NCI-H1436 treated with DMSO at 0.1 percent for 48 hours (cell line): ENCODE measurements around the gene WDR81.
"Not testable (repeated sequence)": the region's sequence is repeated elsewhere in the genome, so short reads cannot be mapped to it uniquely, and the experiment has no call there.

ENCODE experiments used
- DNase-seq: peaks from one replicate; lab custom pipeline; 2025; lab: John Stamatoyannopoulos, UW

The WDR81 gene

GRCh38 chr17:1724351-1724868 lies at the start of gene WDR81:
TSS of gene WDR81 (plus strand) at chr17:1724704. CDS start at chr17:1724960, 256 bp downstream.
- no peak for DNase-seq

- no peak for DNase-seq
These were observed 48.1 kb upstream of the WDR81 start for GRCh38 chr17:1676401-1676800.

- DNase-seq = no peak
These were observed 41.0 kb upstream of the WDR81 start for GRCh38 chr17:1683459-1683858.

- DNase-seq = peak; percentile 78
These were observed 39.9 kb upstream of the WDR81 start, which contains the start of gene PRPF8 for GRCh38 chr17:1684378-1685189. TSS of gene PRPF8 (minus strand) at chr17:1684867. CDS start at chr17:1684571, 296 bp downstream.

- DNase-seq = no peak
These were observed 38.4 kb upstream of the WDR81 start for GRCh38 chr17:1686086-1686485.

GRCh38 chr17:1688405-1688804 lies 36.1 kb upstream of the WDR81 start:
- DNase-seq = not testable (repeated sequence)

- DNase-seq = no peak
These were observed 33.8 kb upstream of the WDR81 start for GRCh38 chr17:1690544-1691221.

GRCh38 chr17:1693339-1693738 lies 31.2 kb upstream of the WDR81 start:
- DNase-seq = no peak

GRCh38 chr17:1695365-1695764 lies 29.1 kb upstream of the WDR81 start:
- DNase-seq = no peak

- DNase-seq = no peak
These were observed 26.8 kb upstream of the WDR81 start for GRCh38 chr17:1697681-1698080.

- not testable (repeated sequence) for DNase-seq
These were observed 24.6 kb upstream of the WDR81 start for GRCh38 chr17:1699891-1700290.

- DNase-seq = no peak
These were observed 21.4 kb upstream of the WDR81 start for GRCh38 chr17:1703063-1703462.

- no peak for DNase-seq
These were observed 19.5 kb upstream of the WDR81 start for GRCh38 chr17:1705004-1705403.

- no peak for DNase-seq
These were observed 17.4 kb upstream of the WDR81 start for GRCh38 chr17:1707107-1707506.

- DNase-seq = not testable (repeated sequence)
These were observed 15.6 kb upstream of the WDR81 start for GRCh38 chr17:1708791-1709346.

GRCh38 chr17:1709403-1709951 lies 15.0 kb upstream of the WDR81 start:
- no peak for DNase-seq

- DNase-seq = no peak
These were observed 14.3 kb upstream of the WDR81 start, which contains the start of gene TLCD2 for GRCh38 chr17:1709971-1710806. TSS of gene TLCD2 (minus strand) at chr17:1710377. CDS start at chr17:1710242, 135 bp downstream.

- DNase-seq = no peak
These were observed 13.5 kb upstream of the WDR81 start for GRCh38 chr17:1710807-1711553.

- DNase-seq = no peak
These were observed 12.7 kb upstream of the WDR81 start for GRCh38 chr17:1711804-1712203.

GRCh38 chr17:1712271-1712670 lies 12.2 kb upstream of the WDR81 start:
- no peak for DNase-seq
